ENCODE measurements around the gene CTNNA2. TPM values are rescaled to one million over a fixed set of nuclear protein-coding genes. Genes with fewer than 3 reads are reported as not detected.

CTNNA2 gene
- polyA plus RNA-seq, 1 of the 3 experiments (the other 2 are of a cell fraction) = 0.30 TPM

- no peaks in the 10 kb centered on the region for H3K9me3 ChIP-seq
- WGBS (ENCODE audit: low lambda C conversion rate) = 26% methylated on average over 4 of the region's 4 CpGs
- H3F3A ChIP-seq (replicated peaks; ENCODE audit: insufficient read depth) = no peaks in the 10 kb centered on the region
- H3K27me3 ChIP-seq (ENCODE audit: insufficient read depth) = no peaks in the 10 kb centered on the region
- H3K4me2 ChIP-seq = no peak overlapping the region
- no peaks in the 10 kb centered on the region for H4K20me1 ChIP-seq (ENCODE audit: insufficient read depth)
- H3K9ac ChIP-seq = no peak overlapping the region
- H3K4me3 ChIP-seq (ENCODE audit: low read depth in 2 of 2, low read length in 1 of 2) = no peak overlapping the region
- no peaks in the 10 kb centered on the region for H3K9me2 ChIP-seq
- no peaks in the 10 kb centered on the region for H3K36me3 ChIP-seq (replicated peaks in 1 of 2; ENCODE audit: control insufficient read depth in 1 of 2, insufficient read depth in 2 of 2, low read length in 1 of 2)
- H3K27ac ChIP-seq (ENCODE audit: low read depth in 2 of 2, low read length in 1 of 2) = no peak overlapping the region
- H3K4me1 ChIP-seq (ENCODE audit: control insufficient read depth in 1 of 2, insufficient read depth in 2 of 2, low read depth in 1 of 2, low read length in 1 of 2) = no peaks in the 10 kb centered on the region
- POLR2A ChIA-PET = no interaction called here
- no peak for DNase-seq
- H2AFZ ChIP-seq (ENCODE audit: low read depth) = no peak overlapping the region
- no peaks in the 10 kb centered on the region for H3K79me2 ChIP-seq (ENCODE audit: insufficient read depth)
- CTCF ChIA-PET = interaction anchor here (0.8 to 1.3 kb wide), 3 partner anchors 31 to 65 kb away, joined by 3 to 4 read pairs (median 3); no protein-coding TSS in a partner anchor
- TF ChIP-seq MAX (IDR thresholded peaks at IDR 0.05; ENCODE audit: low read depth) = no peak
- TF ChIP-seq POLR2AphosphoS5 (IDR thresholded peaks at IDR 0.05; ENCODE audit: low read depth, low read length) = no peak
- no peak for TF ChIP-seq JUND (IDR thresholded peaks at IDR 0.05)
- no peak for TF ChIP-seq RFX5 (IDR thresholded peaks at IDR 0.05; ENCODE audit: low read length)
- TF ChIP-seq ZBTB33 (IDR thresholded peaks at IDR 0.05; ENCODE audit: borderline replicate concordance, low read depth) = no peak
- TF ChIP-seq CTCF (IDR thresholded peaks at IDR 0.05) = no peak
Observed at GRCh38 chr2:80008596-80008995, 495.7 kb downstream of the CTNNA2 start.

GRCh38 chr2:80009211-80009610 lies 496.4 kb downstream of the CTNNA2 start:
- H3K4me3 ChIP-seq (ENCODE audit: low read depth in 2 of 2, low read length in 1 of 2) = no peak overlapping the region
- CTCF ChIA-PET = interaction anchor here (0.8 to 1.2 kb wide), 2 partner anchors 31 to 64 kb away, joined by 3 to 4 read pairs; no protein-coding TSS in a partner anchor
- no peak overlapping the region for H3K4me2 ChIP-seq
- H3K9me2 ChIP-seq = no peaks in the 10 kb centered on the region
- no peak for DNase-seq
- no peaks in the 10 kb centered on the region for H3F3A ChIP-seq (replicated peaks; ENCODE audit: insufficient read depth)
- no peaks in the 10 kb centered on the region for H3K9me3 ChIP-seq
- no peak overlapping the region for H3K27ac ChIP-seq (ENCODE audit: low read depth in 2 of 2, low read length in 1 of 2)
- H4K20me1 ChIP-seq (ENCODE audit: insufficient read depth) = no peaks in the 10 kb centered on the region
- WGBS (ENCODE audit: low lambda C conversion rate) = 55% methylated on average over 3 of the region's 3 CpGs
- no peak overlapping the region for H3K9ac ChIP-seq
- no peaks in the 10 kb centered on the region for H3K36me3 ChIP-seq (replicated peaks in 1 of 2; ENCODE audit: control insufficient read depth in 1 of 2, insufficient read depth in 2 of 2, low read length in 1 of 2)
- H2AFZ ChIP-seq (ENCODE audit: low read depth) = no peak overlapping the region
- no peaks in the 10 kb centered on the region for H3K79me2 ChIP-seq (ENCODE audit: insufficient read depth)
- no peaks in the 10 kb centered on the region for H3K27me3 ChIP-seq (ENCODE audit: insufficient read depth)
- H3K4me1 ChIP-seq (ENCODE audit: control insufficient read depth in 1 of 2, insufficient read depth in 2 of 2, low read depth in 1 of 2, low read length in 1 of 2) = no peaks in the 10 kb centered on the region; a peak in 1 of 4 replicates
- POLR2A ChIA-PET = no interaction called here
- TF ChIP-seq FOXJ3 (CRISPR knock-in tag; IDR thresholded peaks at IDR 0.05) (no peak), CTCF (IDR thresholded peaks at IDR 0.05) (no peak), JUND (IDR thresholded peaks at IDR 0.05) (no peak), EZH2phosphoT487 (IDR thresholded peaks at IDR 0.05; ENCODE audit: borderline replicate concordance, low read depth) (no peak), IRF3 (IDR thresholded peaks at IDR 0.05; ENCODE audit: low read depth, low read length) (no peak), RAD21 (IDR thresholded peaks at IDR 0.05; ENCODE audit: low read length) (no peak), ZBTB33 (IDR thresholded peaks at IDR 0.05; ENCODE audit: borderline replicate concordance, low read depth) (no peak), POLR2AphosphoS5 (IDR thresholded peaks at IDR 0.05; ENCODE audit: low read depth, low read length) (no peak), RXRA (IDR thresholded peaks at IDR 0.05; ENCODE audit: borderline replicate concordance, low read depth) (no peak), RCOR1 (IDR thresholded peaks at IDR 0.05; ENCODE audit: low read length) (no peak), NRF1 (IDR thresholded peaks at IDR 0.05; ENCODE audit: low read depth, low read length) (no peak), USF1 (IDR thresholded peaks at IDR 0.05; ENCODE audit: borderline replicate concordance, low read depth) (no peak), FOSL2 (IDR thresholded peaks at IDR 0.05; ENCODE audit: borderline replicate concordance, low read depth) (no peak)

Data from SK-N-SH (cell line).